Naive thymus-derived CD4-positive, alpha-beta T cell (primary cell): ENCODE measurements around the gene SLC38A2. TPM values are rescaled to one million over a fixed set of nuclear protein-coding genes. Genes with fewer than 3 reads are reported as not detected.

Source experiments
- ATAC-seq: fragments of 150-1000 bp; cut with Tn5 transposase; 2 replicates; pipeline ENCODE4 v1.10.0; 2021; ENCODE audit warnings: mild to moderate bottlenecking, moderate library complexity
- CTCF ChIA-PET: fragments of 350-600 bp; sonication (Branson Sonifier 250); formaldehyde crosslinking; loops from one replicate; lab custom pipeline; 2021; ENCODE audit warnings: antibody characterized with exemption; lab: Charles Lee
- POLR2A ChIA-PET: fragments of 350-600 bp; sonication (Branson Sonifier 250); formaldehyde crosslinking; loops from one replicate; lab custom pipeline; 2021; ENCODE audit warnings: antibody characterized with exemption, inconsistent platforms; lab: Charles Lee
- DNase-seq, 9 donors: peaks; one replicate each; pipeline versions ENCODE4 v3.0.0 to v3.0.0-alpha.2; 2020 to 2022; ENCODE audit warnings: mixed read lengths in 1 of 9
- H3K27ac ChIP-seq: one replicate; pipeline ENCODE4 v1.7.0; 2013; ENCODE audit warnings: mild to moderate bottlenecking, low read depth, low read length, moderate library complexity
- H3K27me3 ChIP-seq, 2 donors: one replicate each; pipeline ENCODE4 v1.7.0; 2013; ENCODE audit warnings: low read length in 2 of 2, mild to moderate bottlenecking in 2 of 2, moderate library complexity in 2 of 2; ENCODE audit not compliant: control insufficient read depth in 2 of 2, insufficient read depth in 2 of 2
- H3K36me3 ChIP-seq, 3 experiments: 1 replicate in 2 of 3; 2 replicates in 1 of 3; pipeline ENCODE4 v1.7.0; 2013; ENCODE audit warnings: low read length in 3 of 3, mild to moderate bottlenecking in 3 of 3, moderate library complexity in 1 of 3; ENCODE audit not compliant: insufficient read depth in 3 of 3, control insufficient read depth in 2 of 3
- H3K4me1 ChIP-seq, 2 donors: one replicate each; pipeline ENCODE4 v1.7.0; 2013; ENCODE audit warnings: low read length in 2 of 2, mild to moderate bottlenecking in 2 of 2, moderate library complexity in 1 of 2; ENCODE audit not compliant: control insufficient read depth in 2 of 2, insufficient read depth in 2 of 2
- H3K4me3 ChIP-seq: 2 replicates; pipeline ENCODE4 v1.7.0; 2013; ENCODE audit warnings: mild to moderate bottlenecking, low read length
- H3K9me3 ChIP-seq, 3 experiments: 1 replicate in 2 of 3; 2 replicates in 1 of 3; pipeline ENCODE4 v1.7.0; 2013; ENCODE audit warnings: low read length in 3 of 3; ENCODE audit not compliant: control insufficient read depth in 2 of 3
- H3K27ac Mint-ChIP-seq, 9 donors: one replicate each; pipeline ENCODE4 v1.8.0; 2020 to 2022; ENCODE audit warnings: mixed read lengths in 9 of 9, mild to moderate bottlenecking in 8 of 9, moderate library complexity in 5 of 9, inconsistent platforms in 2 of 9
- H3K27me3 Mint-ChIP-seq, 5 donors: one replicate each; pipeline ENCODE4 v1.8.0; 2021 to 2022; ENCODE audit warnings: mixed read lengths in 5 of 5, mild to moderate bottlenecking in 1 of 5
- H3K36me3 Mint-ChIP-seq, 5 donors: one replicate each; pipeline ENCODE4 v1.8.0; 2020 to 2022; ENCODE audit warnings: mixed read lengths in 5 of 5, mild to moderate bottlenecking in 3 of 5, inconsistent platforms in 1 of 5
- H3K4me1 Mint-ChIP-seq, 7 donors: one replicate each; pipeline ENCODE4 v1.8.0; 2020 to 2022; ENCODE audit warnings: mixed read lengths in 7 of 7, mild to moderate bottlenecking in 3 of 7, inconsistent platforms in 1 of 7
- H3K4me3 Mint-ChIP-seq, 10 donors: one replicate each; pipeline ENCODE4 v1.8.0; 2020 to 2022; ENCODE audit warnings: mild to moderate bottlenecking in 10 of 10, mixed read lengths in 10 of 10, moderate library complexity in 6 of 10, inconsistent platforms in 2 of 10
- H3K9me3 Mint-ChIP-seq, 11 donors: one replicate each; pipeline ENCODE4 v1.8.0; 2020 to 2022; ENCODE audit warnings: mixed read lengths in 11 of 11, mild to moderate bottlenecking in 4 of 11, inconsistent platforms in 1 of 11, moderate library complexity in 1 of 11
- intact Hi-C, 2 donors: fragments of 100-400 bp; cut with micrococcal nuclease; formaldehyde crosslinking; loops; one replicate each; pipeline ENCODE4 v1.15.1; 2023
- polyA plus RNA-seq, 2 donors: library from polyadenylated mRNA; unstranded; fragments of 300-500 nt; fragmentation: Illumina TruSeq; gene quantifications; one replicate each; pipeline ENCODE4 v1.2.3, GENCODE V29; 2021
- total RNA-seq, 6 experiments: library from RNA in 5 of 6; stranded (reverse) in 5 of 6; gene quantifications; 1 replicate in 5 of 6; 2 replicates in 1 of 6; pipeline ENCODE4 v1.2.3 and lab custom pipeline; 2021 to 2026

SLC38A2 gene
- total and polyA plus RNA-seq, 7 experiments from 2014 or later, result 61.5 to 269 (median 172) TPM

- ATAC-seq (peak; percentile 29), DNase-seq (peak in 4 of 9 donors; percentile 26 to 71 (median 58))
- Histone ChIP-seq H3K4me3 (peak overlapping the region; percentile 87), H3K4me1 (peaks cover 43 to 48% of the 10 kb centered on the region in 2 donors), H3K27me3 (no peaks in the 10 kb centered on the region), H3K27ac (peak overlapping the region; percentile 89), H3K9me3 (no peaks in the 10 kb centered on the region), H3K36me3 (peaks cover 9 to 45% (median 19%) of the 10 kb centered on the region in 3 experiments)
- intact Hi-C loops, result loop anchor here (1.0 to 10.0 kb wide), 30 partner anchors 11 to 1335 kb away; partner anchors contain the start of genes RPAP3 (in 2 of the 2), SCAF11 (in 2 of the 2), ANO6 (in 1 of the 2) and SLC38A1 (in 1 of the 2)
- H3K4me1 Mint-ChIP-seq, result peaks cover 37 to 70% (median 63%) of the 10 kb centered on the region in 7 donors
- CTCF ChIA-PET, result interaction anchor here (0.6 to 0.8 kb wide), 3 partner anchors 214 to 296 kb away, joined by 3 read pairs; no protein-coding TSS in a partner anchor
- H3K4me3 Mint-ChIP-seq, result peak overlapping the region; percentile 79 to 99 (median 96)
- POLR2A ChIA-PET, result interaction anchor here (0.6 to 3.5 kb wide), 23 partner anchors 9 to 1460 kb away, joined by 3 to 37 read pairs (median 6); partner anchors contain the start of genes SCAF11 and SLC38A1
- peaks cover 8 to 38% (median 30%) of the 10 kb centered on the region in 5 donors for H3K36me3 Mint-ChIP-seq
- H3K27ac Mint-ChIP-seq, result peak overlapping the region; percentile 91 to 100 (median 99)
- H3K27me3 Mint-ChIP-seq, result peaks cover 0 to 11% (median 0%) of the 10 kb centered on the region in 5 donors
- peaks cover 0 to 13% (median 0%) of the 10 kb centered on the region in 11 donors for H3K9me3 Mint-ChIP-seq
These were observed 642 bp downstream of the SLC38A2 start for GRCh38 chr12:46371718-46372543.

- Mint-ChIP-seq H3K27me3 (peaks cover 0 to 11% (median 0%) of the 10 kb centered on the region in 5 donors), H3K36me3 (peaks cover 9 to 41% (median 32%) of the 10 kb centered on the region in 5 donors), H3K27ac (peak overlapping the region; percentile 91 to 99 (median 96)), H3K9me3 (peaks cover 0 to 13% (median 0%) of the 10 kb centered on the region in 11 donors), H3K4me3 (peak overlapping the region; percentile 79 to 99 (median 95)), H3K4me1 (peaks cover 38 to 70% (median 68%) of the 10 kb centered on the region in 7 donors)
- POLR2A ChIA-PET, result interaction anchor here (0.5 to 3.5 kb wide), 26 partner anchors 8 to 1461 kb away, joined by 3 to 37 read pairs (median 6); partner anchors contain the start of genes SCAF11 and SLC38A1
- CTCF ChIA-PET, result interaction anchor here (0.6 to 1.4 kb wide), 5 partner anchors 15 to 238 kb away, joined by 3 to 4 read pairs (median 3); no protein-coding TSS in a partner anchor
- DNase-seq, result peak; percentile 82 to 97 (median 88)
- Histone ChIP-seq H3K9me3 (no peaks in the 10 kb centered on the region), H3K4me1 (peaks cover 43 to 54% of the 10 kb centered on the region in 2 donors), H3K27ac (peak overlapping the region; percentile 89), H3K36me3 (peaks cover 13 to 53% (median 28%) of the 10 kb centered on the region in 3 experiments), H3K4me3 (peak overlapping the region; percentile 87), H3K27me3 (no peaks in the 10 kb centered on the region)
- ATAC-seq, result peak; percentile 57
- intact Hi-C loops, result loop anchor here (1.0 to 10.0 kb wide), 16 partner anchors 10 to 1336 kb away; partner anchors contain the start of genes RPAP3 (in 2 of the 2), ANO6 (in 1 of the 2), SCAF11 (in 1 of the 2) and SLC38A1 (in 1 of the 2)
These were observed 1.5 kb downstream of the SLC38A2 start for GRCh38 chr12:46370792-46371717.

GRCh38 chr12:46370380-46370734 is 2.2 kb downstream of the SLC38A2 start:
- H3K4me3 Mint-ChIP-seq, result peak overlapping the region; percentile 79 to 99 (median 95)
- intact Hi-C loops, result loop anchor here (2.0 to 10.0 kb wide), 9 partner anchors 16 to 1337 kb away; partner anchors contain the start of genes RPAP3 (in 2 of the 2) and ANO6 (in 1 of the 2)
- POLR2A ChIA-PET, result interaction anchor here (0.5 to 3.5 kb wide), 18 partner anchors 7 to 380 kb away, joined by 3 to 37 read pairs (median 8); partner anchors contain the start of genes SCAF11 and SLC38A1
- H3K36me3 Mint-ChIP-seq, result peaks cover 9 to 45% (median 39%) of the 10 kb centered on the region in 5 donors
- DNase-seq (no peak), ATAC-seq (no peak)
- CTCF ChIA-PET, result interaction anchor here (0.7 to 1.4 kb wide), 4 partner anchors 14 to 110 kb away, joined by 3 to 4 read pairs (median 3); no protein-coding TSS in a partner anchor
- H3K4me1 ChIP-seq, result peaks cover 48 to 61% of the 10 kb centered on the region in 2 donors
- H3K4me3 ChIP-seq, result peak overlapping the region; percentile 87
- peaks cover 0 to 11% (median 0%) of the 10 kb centered on the region in 5 donors for H3K27me3 Mint-ChIP-seq
- peaks cover 41 to 76% (median 71%) of the 10 kb centered on the region in 7 donors for H3K4me1 Mint-ChIP-seq
- no peaks in the 10 kb centered on the region for H3K9me3 ChIP-seq
- H3K27me3 ChIP-seq, result no peaks in the 10 kb centered on the region
- H3K27ac ChIP-seq, result peak overlapping the region; percentile 89
- H3K36me3 ChIP-seq, result peaks cover 19 to 59% (median 35%) of the 10 kb centered on the region in 3 experiments
- peak overlapping the region; percentile 71 to 99 (median 95) for H3K27ac Mint-ChIP-seq
- peaks cover 0 to 13% (median 0%) of the 10 kb centered on the region in 11 donors for H3K9me3 Mint-ChIP-seq

- POLR2A ChIA-PET, result interaction anchor here (0.7 to 3.5 kb wide), 13 partner anchors 7 to 216 kb away, joined by 3 to 37 read pairs (median 8); no protein-coding TSS in a partner anchor
- Mint-ChIP-seq H3K27me3 (peaks cover 0 to 11% (median 0%) of the 10 kb centered on the region in 5 donors), H3K4me3 (peak overlapping the region; percentile 29 to 98 (median 94)), H3K27ac (peak overlapping the region; percentile 71 to 99 (median 95)), H3K9me3 (peaks cover 0 to 13% (median 0%) of the 10 kb centered on the region in 11 donors), H3K36me3 (peaks cover 9 to 51% (median 45%) of the 10 kb centered on the region in 5 donors), H3K4me1 (peaks cover 40 to 76% (median 72%) of the 10 kb centered on the region in 7 donors)
- ATAC-seq, result no peak
- peak overlapping the region; percentile 27 for H3K4me3 ChIP-seq
- CTCF ChIA-PET, result interaction anchor here (0.7 to 1.4 kb wide), 4 partner anchors 13 to 110 kb away, joined by 3 to 4 read pairs (median 3); no protein-coding TSS in a partner anchor
- H3K36me3 ChIP-seq, result peaks cover 25 to 66% (median 37%) of the 10 kb centered on the region in 3 experiments
- peak overlapping the region; percentile 89 for H3K27ac ChIP-seq
- H3K4me1 ChIP-seq, result peaks cover 48 to 62% of the 10 kb centered on the region in 2 donors
- no peak for DNase-seq
- intact Hi-C loops, result loop anchor here (1.0 to 10.0 kb wide), 11 partner anchors 8 to 1338 kb away; partner anchors contain the start of genes RPAP3 (in 2 of the 2) and ANO6 (in 1 of the 2)
- H3K9me3 ChIP-seq, result no peaks in the 10 kb centered on the region
- no peaks in the 10 kb centered on the region for H3K27me3 ChIP-seq
These were observed 2.8 kb downstream of the SLC38A2 start for GRCh38 chr12:46369474-46370379.
